NCI-H1105 (cell line): ENCODE measurements around the gene ORAI2.
"Not testable (repeated sequence)": the region's sequence is repeated elsewhere in the genome, so short reads cannot be mapped to it uniquely, and the experiment has no call there.

Experiments used
- DNase-seq: peaks from one replicate; lab custom pipeline; 2025; lab: John Stamatoyannopoulos, UW

The ORAI2 gene

DNA sequence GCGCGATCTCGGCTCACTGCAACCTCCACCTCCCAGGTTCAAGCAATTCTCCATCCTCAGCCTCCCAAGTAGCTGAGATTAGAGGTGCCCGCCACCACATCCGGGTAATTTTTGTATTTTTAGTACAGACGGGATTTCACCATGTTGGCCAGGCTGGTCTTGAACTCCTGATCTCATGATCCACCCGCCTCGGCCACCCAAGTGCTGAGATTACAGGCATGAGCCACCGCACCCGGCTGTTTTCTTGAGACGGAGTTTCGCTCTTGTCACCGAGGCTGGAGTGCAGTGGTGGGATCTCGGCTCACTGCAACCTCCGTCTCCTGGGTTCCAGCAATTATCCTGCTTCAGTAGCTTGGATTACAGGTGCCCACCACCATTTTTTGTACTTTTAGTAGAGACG, 64.9 kb downstream of the ORAI2 start:
- DNase-seq = not testable (repeated sequence)

DNA sequence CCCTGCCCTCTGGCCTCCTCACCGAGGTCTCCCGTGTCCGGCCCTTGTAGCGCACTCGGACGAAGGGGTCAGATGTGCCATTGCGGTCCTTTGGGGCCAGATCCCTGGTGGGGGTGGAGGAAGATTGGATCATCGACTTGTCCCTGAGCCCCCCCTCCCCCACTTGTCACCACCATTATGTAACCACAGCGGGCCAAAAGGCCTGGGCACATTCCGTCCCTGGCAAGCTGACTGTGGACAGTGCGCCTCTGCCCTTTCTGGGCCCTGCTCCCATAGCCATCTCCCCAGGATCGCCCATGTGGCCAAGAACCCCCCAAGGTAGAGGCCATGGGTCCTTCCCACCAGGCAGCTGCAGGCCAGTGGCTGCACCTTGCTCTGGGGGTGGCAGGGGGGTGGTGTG, 69.8 kb downstream of the ORAI2 start:
- not testable (repeated sequence) for DNase-seq

DNA sequence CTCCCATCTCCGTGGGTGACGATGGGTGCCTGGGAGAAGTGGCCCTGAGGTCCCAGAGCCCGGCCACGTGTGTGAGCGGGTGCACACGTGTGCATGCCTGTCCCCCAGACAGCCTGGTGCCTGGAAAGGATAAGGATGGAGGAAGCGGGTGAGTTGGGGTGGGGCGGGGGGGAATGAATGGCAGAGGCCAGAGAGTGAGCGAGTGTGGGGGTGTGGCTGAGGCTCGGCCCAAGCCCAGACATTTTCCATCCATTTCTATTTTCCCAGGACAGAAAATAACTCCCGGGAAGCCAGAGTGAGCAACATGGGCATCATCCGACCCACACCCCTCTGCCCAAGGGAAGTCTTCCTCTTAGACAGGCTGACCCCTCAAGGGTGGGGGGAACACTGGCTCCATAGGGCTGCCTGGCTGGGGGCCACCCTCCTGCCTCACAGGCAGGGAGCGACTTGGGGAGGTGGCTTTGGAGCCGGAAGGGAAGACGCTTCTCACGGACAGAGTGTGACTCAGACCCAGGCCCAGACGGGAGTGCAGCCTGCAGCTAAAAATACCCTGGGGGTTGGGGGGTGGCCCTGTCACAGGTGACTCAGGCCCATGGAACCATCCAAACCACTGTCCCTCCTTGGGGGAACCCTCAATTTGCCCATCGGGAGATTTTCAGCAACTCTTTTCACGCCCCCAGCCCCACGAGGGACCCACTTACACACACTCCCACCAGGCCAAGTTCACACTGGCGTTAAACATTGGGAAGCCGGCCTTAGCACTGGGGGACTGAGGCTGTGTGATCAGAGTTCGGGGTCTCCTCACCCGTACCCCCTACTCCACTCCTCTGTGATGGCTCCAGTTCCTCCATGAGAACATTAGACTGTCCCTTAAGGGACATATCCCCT, 72.2 kb downstream of the ORAI2 start:
- DNase-seq = not testable (repeated sequence)
